ENCODE measurements around the gene ZNF518B. TPM values are rescaled to one million over a fixed set of nuclear protein-coding genes. Genes with fewer than 3 reads are reported as not detected.

ZNF518B gene
- total RNA-seq, 2 experiments from 2014 or later, result 13.5 to 13.8 TPM

DNA sequence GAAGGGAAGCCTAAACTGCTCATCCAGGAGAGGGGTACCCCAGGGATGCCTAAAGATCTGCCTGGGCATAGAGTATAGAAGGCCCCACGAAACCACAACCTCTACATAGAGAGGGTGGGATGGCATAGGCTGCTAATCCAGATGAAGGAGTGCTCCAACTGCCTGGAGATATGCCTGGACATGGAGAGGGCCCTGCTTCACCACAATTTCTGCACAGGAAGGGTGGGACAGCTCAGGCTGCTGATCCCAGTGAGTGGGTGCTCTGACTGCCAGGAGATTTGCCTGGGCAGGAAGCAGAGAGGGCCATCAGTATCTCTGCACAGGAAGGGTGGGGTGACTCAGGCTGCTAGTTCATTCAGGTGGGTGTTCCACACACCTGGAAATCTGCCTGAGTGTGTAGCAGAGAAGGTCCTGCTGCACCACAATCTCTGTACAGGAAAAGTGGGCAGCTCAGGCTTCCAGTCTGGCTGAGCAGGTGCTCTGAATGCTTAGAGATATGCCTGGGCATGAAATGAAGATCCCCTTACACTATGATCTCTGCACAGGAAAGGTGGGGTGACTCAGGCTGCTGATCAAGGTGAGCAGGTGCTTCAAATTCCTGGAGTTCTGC, 61.1 kb downstream of the ZNF518B start:
- TF ChIP-seq, protein P1, sequence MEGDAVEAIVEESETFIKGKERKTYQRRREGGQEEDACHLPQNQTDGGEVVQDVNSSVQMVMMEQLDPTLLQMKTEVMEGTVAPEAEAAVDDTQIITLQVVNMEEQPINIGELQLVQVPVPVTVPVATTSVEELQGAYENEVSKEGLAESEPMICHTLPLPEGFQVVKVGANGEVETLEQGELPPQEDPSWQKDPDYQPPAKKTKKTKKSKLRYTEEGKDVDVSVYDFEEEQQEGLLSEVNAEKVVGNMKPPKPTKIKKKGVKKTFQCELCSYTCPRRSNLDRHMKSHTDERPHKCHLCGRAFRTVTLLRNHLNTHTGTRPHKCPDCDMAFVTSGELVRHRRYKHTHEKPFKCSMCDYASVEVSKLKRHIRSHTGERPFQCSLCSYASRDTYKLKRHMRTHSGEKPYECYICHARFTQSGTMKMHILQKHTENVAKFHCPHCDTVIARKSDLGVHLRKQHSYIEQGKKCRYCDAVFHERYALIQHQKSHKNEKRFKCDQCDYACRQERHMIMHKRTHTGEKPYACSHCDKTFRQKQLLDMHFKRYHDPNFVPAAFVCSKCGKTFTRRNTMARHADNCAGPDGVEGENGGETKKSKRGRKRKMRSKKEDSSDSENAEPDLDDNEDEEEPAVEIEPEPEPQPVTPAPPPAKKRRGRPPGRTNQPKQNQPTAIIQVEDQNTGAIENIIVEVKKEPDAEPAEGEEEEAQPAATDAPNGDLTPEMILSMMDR (IDR thresholded peaks at IDR 0.05), result no peak
- ATAC-seq, result no peak
- Mint-ChIP-seq H3K27me3 (no peaks in the 10 kb centered on the region), H3K4me3 (no peak overlapping the region), H3K36me3 (ENCODE audit: low read depth) (no peaks in the 10 kb centered on the region), H3K27ac (no peak overlapping the region), H3K4me1 (ENCODE audit: low read depth) (no peaks in the 10 kb centered on the region), H3K9me3 (peaks cover 3% of the 10 kb centered on the region)
- ChIA-PET POLR2A (no interaction called here), CTCF (no interaction called here)
- no peak for DNase-seq
- intact Hi-C loops (cut with micrococcal nuclease), result no loop called here

Other genes with a start within 250 kb of the ZNF518B start
- gene CLNK, start 227.3 kb upstream of the ZNF518B start, total RNA-seq, result under 1 TPM in 1 of 2 experiments, not detected in 1; 0.18 TPM

Data from activated CD8-positive, alpha-beta T cell treated with anti-CD3 and anti-CD28 coated beads for 36 hours (primary cell).